Hindlimb muscle (tissue), 1 donor: ENCODE measurements around the gene COG8. TPM values are rescaled to one million over a fixed set of nuclear protein-coding genes. Genes with fewer than 3 reads are reported as not detected.
"Not testable (repeated sequence)": the region's sequence is repeated elsewhere in the genome, so short reads cannot be mapped to it uniquely, and the experiment has no call there.

Experiments
- DNase-seq: peaks from one replicate; pipeline ENCODE4 v3.0.0-alpha.2; 2013
- polyA plus RNA-seq: library from polyadenylated mRNA; unstranded; fragments of 120-200 nt; gene quantifications from one replicate; pipeline ENCODE4 v1.2.1, GENCODE V29; 2013; ENCODE audit not compliant: insufficient read length

COG8 gene, protein sequence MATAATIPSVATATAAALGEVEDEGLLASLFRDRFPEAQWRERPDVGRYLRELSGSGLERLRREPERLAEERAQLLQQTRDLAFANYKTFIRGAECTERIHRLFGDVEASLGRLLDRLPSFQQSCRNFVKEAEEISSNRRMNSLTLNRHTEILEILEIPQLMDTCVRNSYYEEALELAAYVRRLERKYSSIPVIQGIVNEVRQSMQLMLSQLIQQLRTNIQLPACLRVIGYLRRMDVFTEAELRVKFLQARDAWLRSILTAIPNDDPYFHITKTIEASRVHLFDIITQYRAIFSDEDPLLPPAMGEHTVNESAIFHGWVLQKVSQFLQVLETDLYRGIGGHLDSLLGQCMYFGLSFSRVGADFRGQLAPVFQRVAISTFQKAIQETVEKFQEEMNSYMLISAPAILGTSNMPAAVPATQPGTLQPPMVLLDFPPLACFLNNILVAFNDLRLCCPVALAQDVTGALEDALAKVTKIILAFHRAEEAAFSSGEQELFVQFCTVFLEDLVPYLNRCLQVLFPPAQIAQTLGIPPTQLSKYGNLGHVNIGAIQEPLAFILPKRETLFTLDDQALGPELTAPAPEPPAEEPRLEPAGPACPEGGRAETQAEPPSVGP
- 27.1 TPM for polyA plus RNA-seq

- DNase-seq: peak; percentile 97
These were observed at the start of gene COG8, which contains the start of gene NIP7 for GRCh38 chr16:69339289-69340094. COG8 (minus strand) TSS chr16:69339564; CDS start chr16:69339552, 12 bp downstream. NIP7 (plus strand) TSS chr16:69339772; CDS start chr16:69339830, 58 bp downstream.

DNA sequence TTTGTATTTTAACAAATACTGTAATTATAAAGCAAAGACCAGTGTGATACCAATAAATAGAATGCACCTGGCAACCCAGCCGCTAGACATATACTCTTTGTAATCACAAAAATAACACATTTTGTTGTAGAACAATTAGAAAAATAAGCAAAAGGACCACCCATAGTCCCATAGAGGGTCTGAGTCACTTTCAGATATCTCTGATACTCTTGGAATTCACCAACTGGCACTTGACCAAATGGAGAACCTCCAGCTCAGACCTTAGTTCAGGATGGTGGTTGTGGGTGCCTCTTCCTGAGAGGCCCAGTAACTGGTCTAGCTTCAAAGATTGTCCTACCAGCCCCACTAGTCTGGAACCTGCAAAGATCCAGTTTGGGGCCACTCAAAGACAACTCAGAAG is 47.2 kb upstream of the COG8 start:
- no peak for DNase-seq

- no peak for DNase-seq
These were observed 45.6 kb upstream of the COG8 start for GRCh38 chr16:69384974-69385373.

GRCh38 chr16:69382421-69382820 is 43.1 kb upstream of the COG8 start:
- DNase-seq: no peak

DNA sequence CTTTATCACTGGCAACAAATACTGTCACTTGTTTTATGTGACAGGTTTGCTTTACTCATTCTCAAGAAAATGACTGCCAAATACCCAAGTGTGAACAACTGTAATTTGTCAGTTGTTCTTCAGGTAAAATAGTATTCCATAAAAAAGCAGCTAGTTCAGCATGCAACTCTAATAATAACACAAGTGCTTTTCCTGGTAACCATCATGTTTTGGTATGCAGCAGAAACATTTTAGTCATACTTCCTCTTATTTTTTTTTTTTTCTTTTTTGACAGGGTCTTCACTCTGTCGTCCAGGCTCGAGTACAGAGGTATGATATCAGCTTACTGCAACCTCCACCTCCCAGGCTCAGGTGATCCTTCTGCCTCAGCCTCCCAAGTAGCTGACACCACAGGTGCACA is 41.9 kb upstream of the COG8 start:
- no peak for DNase-seq

DNA sequence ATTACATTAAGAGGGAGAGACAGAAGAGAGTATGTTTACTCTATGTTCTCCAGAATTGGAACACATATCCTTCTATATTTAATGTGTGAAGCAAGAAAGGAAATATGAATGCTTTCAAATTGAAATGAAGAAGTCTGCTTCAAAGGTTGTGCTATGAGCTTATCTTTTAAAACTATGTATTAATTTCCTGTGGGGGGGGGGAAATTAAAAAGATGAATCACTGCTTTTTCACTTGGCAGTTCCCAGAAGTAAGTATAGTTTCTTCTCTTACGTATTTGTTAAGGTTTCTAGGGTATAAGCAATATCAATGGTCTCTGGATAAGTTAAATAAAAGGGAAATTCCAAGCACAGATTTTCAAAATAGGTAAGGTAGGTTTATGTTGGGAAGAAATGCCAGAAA is 39.4 kb upstream of the COG8 start:
- no peak for DNase-seq

DNA sequence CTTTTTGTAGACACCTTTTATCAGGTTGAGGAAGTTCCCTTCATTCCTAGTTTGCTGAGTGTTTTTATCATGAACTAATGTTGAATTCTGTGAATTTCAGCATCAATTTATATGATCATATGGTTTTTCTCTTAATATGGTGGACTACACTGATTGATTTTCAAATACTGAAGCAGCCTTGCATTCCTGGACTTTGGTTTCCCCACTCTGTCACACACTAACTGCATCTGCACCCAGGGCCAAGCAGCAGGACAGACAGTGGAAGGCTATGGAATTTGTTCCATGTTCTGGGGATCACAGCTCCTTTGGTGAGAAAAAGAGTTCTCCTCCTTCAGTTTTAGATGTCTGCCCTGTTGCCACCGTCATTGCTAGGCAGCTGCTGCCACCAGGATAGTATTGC is 38.7 kb upstream of the COG8 start:
- no peak for DNase-seq

- no peak for DNase-seq
These were observed 37.2 kb upstream of the COG8 start for GRCh38 chr16:69376393-69377059.

DNA sequence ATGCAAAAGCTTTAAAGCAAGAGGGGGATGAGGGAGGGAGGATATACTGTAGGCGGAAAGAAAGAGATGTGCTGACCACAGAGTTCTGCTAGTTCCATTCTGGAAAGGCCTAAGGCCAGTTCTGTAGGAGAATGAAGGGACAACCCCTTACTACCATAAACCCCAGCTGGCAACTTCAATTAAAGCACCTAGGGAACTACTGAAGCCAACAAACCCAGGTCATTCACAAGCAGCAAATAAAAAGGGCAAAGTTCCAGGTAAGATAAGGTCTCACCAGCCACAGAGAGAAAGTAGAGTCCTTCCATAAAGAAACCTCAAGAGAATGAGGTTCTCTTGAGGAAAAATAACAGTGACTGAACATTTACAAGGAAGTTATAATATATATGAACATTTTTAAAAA is 33.7 kb upstream of the COG8 start:
- DNase-seq: no peak

- no peak for DNase-seq
These were observed 32.2 kb upstream of the COG8 start for GRCh38 chr16:69371564-69371963.

DNA sequence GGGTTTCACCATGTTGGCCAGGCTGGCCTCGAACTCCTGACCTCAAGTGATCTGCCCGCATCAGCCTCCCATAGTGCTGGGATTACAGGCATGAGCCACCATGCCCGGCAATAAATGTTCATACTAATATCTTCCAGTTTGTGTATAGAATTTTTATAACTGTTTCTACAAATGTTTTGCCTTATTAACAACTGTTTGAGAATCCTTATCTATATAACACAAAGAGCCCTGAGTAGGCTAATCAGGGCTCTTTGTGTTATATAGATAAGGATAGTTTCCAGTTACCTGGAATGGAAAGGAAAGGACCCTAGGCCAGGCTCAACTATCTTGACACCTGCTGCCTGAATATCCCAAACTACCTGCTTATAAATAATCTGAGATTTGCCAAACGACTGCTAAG is 29.5 kb upstream of the COG8 start:
- no peak for DNase-seq

- DNase-seq: no peak
These were observed 28.6 kb upstream of the COG8 start for GRCh38 chr16:69367980-69368379.

DNA sequence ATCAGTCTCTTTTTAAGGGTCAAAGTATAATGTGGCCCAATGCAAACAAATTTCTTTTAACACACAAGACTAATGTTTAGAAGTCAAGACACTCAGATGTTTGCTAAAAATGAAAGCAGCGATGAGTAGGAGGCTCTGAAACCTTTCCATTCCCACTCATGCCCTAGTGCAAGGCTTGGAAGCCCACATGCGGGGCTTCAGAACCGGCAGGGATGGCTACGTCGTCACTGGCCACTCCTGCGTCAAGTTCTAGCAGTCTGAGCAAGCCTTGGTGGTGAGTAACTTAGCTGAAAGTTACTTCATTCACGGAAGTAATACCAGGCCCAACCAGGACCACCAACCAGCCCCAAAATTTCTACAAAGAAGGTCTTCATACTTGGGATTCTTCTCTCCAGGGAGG is 27.1 kb upstream of the COG8 start:
- no peak for DNase-seq

- DNase-seq: no peak
These were observed 26.5 kb upstream of the COG8 start for GRCh38 chr16:69365901-69366300.

GRCh38 chr16:69364088-69364487 is 24.7 kb upstream of the COG8 start:
- no peak for DNase-seq

DNA sequence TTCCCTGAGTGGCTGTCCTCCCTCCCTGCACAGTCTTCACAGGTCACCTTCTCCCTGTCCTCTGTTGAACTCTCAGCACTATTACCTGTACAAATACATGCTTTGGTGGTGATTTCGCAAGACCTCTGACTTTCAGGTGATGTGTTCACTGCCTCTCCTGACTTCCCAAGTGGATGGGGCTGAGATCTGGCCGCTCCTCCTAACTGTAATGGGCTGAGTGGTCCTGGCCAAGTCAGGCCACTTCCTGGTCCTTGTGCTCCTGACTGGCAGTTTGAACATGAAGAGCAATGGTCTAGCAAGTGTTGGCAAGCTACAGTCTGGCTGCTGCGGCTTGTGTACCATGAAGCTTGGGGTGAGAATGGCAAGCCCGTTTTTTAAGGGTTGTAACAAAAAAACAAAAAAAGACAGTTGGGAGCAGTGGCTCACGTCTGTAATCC is 23.9 kb upstream of the COG8 start:
- no peak for DNase-seq

DNA sequence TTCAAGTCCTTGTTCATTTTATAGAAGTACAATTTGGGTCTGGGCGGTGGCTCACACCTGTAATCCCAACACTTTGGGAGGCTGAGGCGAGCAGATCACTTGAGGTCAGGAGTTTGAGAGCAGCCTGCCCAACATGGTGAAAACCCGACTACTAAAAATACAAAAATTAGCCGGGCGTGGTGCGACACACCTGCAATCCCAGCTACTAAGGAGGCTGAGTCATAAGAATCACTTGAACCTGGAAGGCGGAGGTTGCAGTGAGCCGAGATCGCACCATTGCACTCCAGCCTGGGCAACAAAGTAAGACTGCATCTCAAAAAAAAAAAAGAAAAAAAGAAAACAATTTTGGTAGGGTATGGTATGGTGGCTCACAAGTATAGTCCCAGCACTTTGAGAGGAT is 20.7 kb upstream of the COG8 start:
- not testable (repeated sequence) for DNase-seq

GRCh38 chr16:69351309-69352027 is 12.1 kb upstream of the COG8 start, which contains the start of gene TMED6:
TMED6 (minus strand) TSS chr16:69351786; CDS start chr16:69351753, 33 bp downstream.
- no peak for DNase-seq

DNA sequence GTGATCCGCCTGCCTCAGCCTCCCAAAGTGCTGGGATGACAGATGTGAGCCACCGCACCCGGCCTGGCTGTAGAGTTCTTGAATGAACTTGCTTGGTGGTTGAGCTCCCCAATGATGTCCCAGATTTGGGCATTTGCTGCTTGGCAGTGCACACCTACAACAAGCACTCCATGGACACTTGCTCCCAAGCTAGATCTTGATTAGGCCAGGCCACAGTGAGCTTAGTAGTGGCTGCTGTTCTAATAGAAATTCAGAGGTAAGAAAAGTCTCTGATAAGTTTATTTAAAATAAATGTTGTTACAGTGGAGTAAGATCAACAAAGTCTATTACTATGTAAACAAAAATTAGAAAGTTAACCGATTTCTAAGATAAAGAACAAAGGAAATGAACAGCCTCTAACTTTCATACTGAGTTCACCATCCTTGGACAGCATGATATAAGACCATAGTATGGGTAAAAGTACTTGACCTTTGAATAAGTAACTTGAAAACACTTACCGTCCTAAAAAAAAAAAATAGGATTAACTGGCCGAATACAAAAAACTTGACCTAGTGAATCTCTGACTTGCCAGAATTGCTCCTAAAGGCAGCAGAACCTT is 11.3 kb upstream of the COG8 start:
- DNase-seq: no peak

DNA sequence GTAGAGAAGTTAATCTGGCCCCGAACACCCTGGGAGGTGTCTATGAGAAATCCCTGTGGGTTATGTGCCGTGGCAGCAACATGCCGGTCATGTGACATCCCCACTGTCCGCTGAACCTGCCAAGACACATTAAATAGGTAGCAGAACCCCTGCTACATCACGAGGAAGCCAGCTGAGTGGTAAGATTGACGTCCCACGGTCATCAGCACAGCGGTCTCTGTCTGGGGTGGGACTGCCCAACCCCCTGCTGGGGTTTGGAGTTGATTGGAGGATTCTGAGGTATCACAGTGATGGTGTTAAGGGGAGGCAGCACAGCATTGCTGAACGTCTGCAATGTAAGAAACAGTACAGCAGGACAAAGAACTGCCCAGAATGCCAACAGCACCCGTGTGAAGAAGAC is 10.2 kb upstream of the COG8 start:
- DNase-seq: no peak

DNA sequence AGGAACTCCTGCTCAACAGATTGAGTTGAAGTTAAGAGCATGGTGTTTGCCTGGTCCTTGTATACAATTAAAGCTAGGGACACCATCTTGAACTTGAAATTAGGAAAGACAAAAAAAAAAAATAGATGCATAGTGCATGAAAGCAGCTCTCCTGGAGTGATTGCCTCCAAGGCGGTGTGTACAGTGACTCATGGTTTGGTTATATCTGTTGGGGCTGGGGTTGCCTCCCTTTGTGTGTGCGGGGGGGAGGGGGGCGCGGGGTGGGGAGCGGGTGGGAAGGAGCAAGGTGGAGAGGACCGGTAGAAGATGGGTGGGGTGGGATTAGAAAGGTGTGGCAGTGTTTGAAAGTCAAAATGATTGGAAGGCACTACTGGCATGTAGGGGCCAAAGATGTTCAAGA is 8.9 kb upstream of the COG8 start:
- DNase-seq: no peak
